ENCODE results near the gene DNAH17.

The DNAH17 gene

DNA sequence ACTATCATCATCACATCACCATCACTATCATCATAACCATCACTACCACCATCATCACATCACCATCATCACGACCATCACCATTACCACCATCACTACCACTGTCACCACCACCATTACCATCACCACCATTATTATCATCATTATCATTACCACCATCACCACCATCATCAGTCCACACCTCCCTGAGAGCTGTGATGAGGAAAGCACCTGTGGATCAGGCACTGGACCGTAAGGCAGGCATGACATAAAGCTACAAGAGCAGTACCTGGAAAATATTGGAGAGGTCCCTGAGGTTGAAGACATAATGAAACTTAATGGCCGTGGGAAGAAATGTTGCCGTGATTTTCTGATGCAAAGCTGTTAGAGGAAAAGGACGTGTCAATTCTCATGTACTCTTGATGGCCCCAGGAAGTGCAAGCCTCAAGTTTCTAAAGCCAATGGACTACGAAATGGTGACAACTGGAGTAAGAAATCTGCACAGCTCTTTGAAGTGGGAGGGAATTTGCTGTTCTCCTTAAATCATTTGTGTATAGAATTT is 98.4 kb downstream of the DNAH17 start:
- H3K27ac ChIP-seq, result no peak overlapping the region
- TF ChIP-seq ZFX (IDR thresholded peaks at IDR 0.05; ENCODE audit: borderline replicate concordance), result no peak
- TF ChIP-seq, protein P1, sequence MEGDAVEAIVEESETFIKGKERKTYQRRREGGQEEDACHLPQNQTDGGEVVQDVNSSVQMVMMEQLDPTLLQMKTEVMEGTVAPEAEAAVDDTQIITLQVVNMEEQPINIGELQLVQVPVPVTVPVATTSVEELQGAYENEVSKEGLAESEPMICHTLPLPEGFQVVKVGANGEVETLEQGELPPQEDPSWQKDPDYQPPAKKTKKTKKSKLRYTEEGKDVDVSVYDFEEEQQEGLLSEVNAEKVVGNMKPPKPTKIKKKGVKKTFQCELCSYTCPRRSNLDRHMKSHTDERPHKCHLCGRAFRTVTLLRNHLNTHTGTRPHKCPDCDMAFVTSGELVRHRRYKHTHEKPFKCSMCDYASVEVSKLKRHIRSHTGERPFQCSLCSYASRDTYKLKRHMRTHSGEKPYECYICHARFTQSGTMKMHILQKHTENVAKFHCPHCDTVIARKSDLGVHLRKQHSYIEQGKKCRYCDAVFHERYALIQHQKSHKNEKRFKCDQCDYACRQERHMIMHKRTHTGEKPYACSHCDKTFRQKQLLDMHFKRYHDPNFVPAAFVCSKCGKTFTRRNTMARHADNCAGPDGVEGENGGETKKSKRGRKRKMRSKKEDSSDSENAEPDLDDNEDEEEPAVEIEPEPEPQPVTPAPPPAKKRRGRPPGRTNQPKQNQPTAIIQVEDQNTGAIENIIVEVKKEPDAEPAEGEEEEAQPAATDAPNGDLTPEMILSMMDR (IDR thresholded peaks at IDR 0.05), result no peak

- H3K27ac ChIP-seq, result no peak overlapping the region
- no peak for TF ChIP-seq ZFX (IDR thresholded peaks at IDR 0.05; ENCODE audit: borderline replicate concordance)
Observed at GRCh38 chr17:78477913-78478756, 99.1 kb downstream of the DNAH17 start.

DNA sequence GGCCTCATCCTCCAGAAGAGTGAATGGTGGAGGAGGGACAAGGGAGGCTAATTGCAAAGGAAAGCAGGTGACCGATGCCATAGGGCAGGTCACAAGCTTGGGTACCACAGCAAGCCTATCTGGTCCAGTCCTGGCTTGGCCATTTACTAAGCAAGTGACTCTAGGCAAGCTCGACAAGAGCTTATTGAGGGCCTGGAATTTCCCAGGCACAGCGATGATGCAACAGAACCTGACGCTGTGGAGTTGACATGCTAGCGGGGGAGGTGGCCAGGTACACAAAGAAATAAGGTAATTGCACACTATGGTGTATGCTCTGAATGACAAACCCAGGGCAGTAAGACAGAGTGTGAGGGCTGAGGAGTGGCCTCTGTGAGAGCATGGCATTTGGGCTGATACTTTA is 100.2 kb downstream of the DNAH17 start:
- TF ChIP-seq, protein P1 (IDR thresholded peaks at IDR 0.05), result no peak
- TF ChIP-seq ZFX (IDR thresholded peaks at IDR 0.05; ENCODE audit: borderline replicate concordance), result no peak
- no peak overlapping the region for H3K27ac ChIP-seq

- TF ChIP-seq, protein P1 (IDR thresholded peaks at IDR 0.05), result no peak
- no peak for TF ChIP-seq ZFX (IDR thresholded peaks at IDR 0.05; ENCODE audit: borderline replicate concordance)
- H3K27ac ChIP-seq, result no peak overlapping the region
Observed at GRCh38 chr17:78476149-78476548, 101.0 kb downstream of the DNAH17 start.

- H3K27ac ChIP-seq, result no peak overlapping the region
- TF ChIP-seq, protein P1 (IDR thresholded peaks at IDR 0.05), result no peak
- no peak for TF ChIP-seq ZFX (IDR thresholded peaks at IDR 0.05; ENCODE audit: borderline replicate concordance)
Observed at GRCh38 chr17:78475211-78475610, 102.0 kb downstream of the DNAH17 start.

DNA sequence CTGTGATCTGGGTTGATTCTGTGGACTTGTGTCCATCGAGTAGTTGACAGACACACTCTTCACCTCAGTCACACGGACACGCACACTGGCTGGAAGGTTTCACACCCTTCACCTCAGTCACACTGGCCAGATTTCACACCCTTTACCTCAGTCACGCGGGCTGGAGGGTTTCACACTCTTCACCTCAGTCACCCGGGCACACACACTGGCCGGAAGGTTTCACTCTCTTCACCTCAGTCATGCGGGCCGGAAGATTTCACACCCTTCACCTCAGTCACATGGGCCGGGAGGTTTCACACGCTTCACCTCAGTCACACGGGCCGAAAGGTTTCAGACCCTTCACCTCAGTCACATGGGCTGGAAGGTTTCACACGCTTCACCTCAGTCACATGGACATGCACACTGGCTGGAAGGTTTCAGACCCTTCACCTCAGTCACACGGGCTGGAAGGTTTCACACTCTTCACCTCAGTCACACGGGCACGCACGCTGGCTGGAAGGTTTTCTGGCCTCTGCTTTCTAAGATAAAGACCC is 102.5 kb downstream of the DNAH17 start:
- H3K27ac ChIP-seq, result no peak overlapping the region
- no peak for TF ChIP-seq ZFX (IDR thresholded peaks at IDR 0.05; ENCODE audit: borderline replicate concordance)
- TF ChIP-seq, protein P1 (IDR thresholded peaks at IDR 0.05), result no peak

DNA sequence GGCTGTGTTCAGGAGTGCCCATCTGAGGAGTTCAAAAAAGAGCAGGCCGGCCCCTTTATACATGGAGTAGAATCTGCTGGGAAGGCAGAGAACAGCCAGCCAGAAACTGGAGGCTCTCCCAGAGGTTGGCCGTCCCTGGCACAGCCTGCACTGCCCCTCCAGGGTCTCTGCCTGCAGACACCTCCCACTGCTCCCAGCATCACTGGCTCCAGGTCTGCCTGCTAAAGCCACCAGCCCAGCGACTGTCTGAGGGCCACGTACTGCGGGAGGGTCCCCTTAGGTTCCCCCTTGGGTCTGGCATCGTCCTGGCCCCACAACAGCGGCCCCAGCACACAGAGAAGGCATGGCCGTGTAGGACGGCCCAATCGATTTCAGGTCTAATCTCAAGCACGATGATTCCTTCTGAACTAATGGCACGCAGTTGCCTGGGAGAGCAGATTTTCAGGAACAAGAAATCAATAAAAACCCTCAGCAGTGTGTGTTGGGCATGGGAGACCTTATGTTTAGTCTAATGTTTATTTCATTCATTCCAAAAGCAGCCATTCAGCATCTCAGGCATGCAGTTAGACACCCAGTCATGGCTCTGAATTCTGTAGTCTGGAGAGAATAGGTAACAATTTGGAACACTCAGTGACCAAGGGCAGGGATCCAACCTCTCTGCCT is 103.1 kb downstream of the DNAH17 start:
- no peak overlapping the region for H3K27ac ChIP-seq
- TF ChIP-seq, protein P1 (IDR thresholded peaks at IDR 0.05), result no peak
- no peak for TF ChIP-seq ZFX (IDR thresholded peaks at IDR 0.05; ENCODE audit: borderline replicate concordance)

All from 22Rv1 (cell line).